ENCODE results near the gene DERA. TPM values are rescaled to one million over a fixed set of nuclear protein-coding genes. Genes with fewer than 3 reads are reported as not detected.

The DERA gene
- total RNA-seq, 4 donors from 2014 or later, result 54.1 to 74.3 (median 69.5) TPM

- WGBS, 2 donors, result 92 to 96% methylated on average over 1 of the region's 1 CpG
- Histone ChIP-seq H3K36me3 (no peaks in the 10 kb centered on the region), H3K4me1 (no peaks in the 10 kb centered on the region), H3K27ac (no peak overlapping the region), H3K9me3 (no peaks in the 10 kb centered on the region), H3K27me3 (no peaks in the 10 kb centered on the region), H3K4me3 (replicated peaks in 1 of 3) (no peak overlapping the region)
- TF ChIP-seq CTCF (IDR thresholded peaks at IDR 0.05) (no peak), POLR2A (IDR thresholded peaks at IDR 0.05) (no peak)
- DNase-seq, result no peak
- intact Hi-C loops (cut with DNase I), result no loop called here
Observed at GRCh38 chr12:16062611-16063010, 151.5 kb downstream of the DERA start.

- WGBS, 2 donors, result 93% methylated on average over 1 of the region's 1 CpG
- H3K4me3 ChIP-seq (replicated peaks in 1 of 3), result no peak overlapping the region
- no peak overlapping the region for H3K27ac ChIP-seq
- no peak for DNase-seq
- intact Hi-C loops (cut with DNase I), result no loop called here
- TF ChIP-seq CTCF (IDR thresholded peaks at IDR 0.05) (no peak), POLR2A (IDR thresholded peaks at IDR 0.05) (no peak)
- H3K36me3 ChIP-seq, result no peaks in the 10 kb centered on the region
- H3K27me3 ChIP-seq, result no peaks in the 10 kb centered on the region
- H3K4me1 ChIP-seq, result no peaks in the 10 kb centered on the region
- no peaks in the 10 kb centered on the region for H3K9me3 ChIP-seq
Observed at GRCh38 chr12:16063726-16064125, 152.6 kb downstream of the DERA start.

- no peak for DNase-seq
- Histone ChIP-seq H3K27me3 (no peaks in the 10 kb centered on the region), H3K9me3 (no peaks in the 10 kb centered on the region), H3K4me1 (no peaks in the 10 kb centered on the region), H3K4me3 (replicated peaks in 1 of 3) (no peak overlapping the region), H3K27ac (no peak overlapping the region), H3K36me3 (no peaks in the 10 kb centered on the region)
- intact Hi-C loops (cut with DNase I), result no loop called here
- 63 to 68% methylated on average over 5 of the region's 5 CpGs for WGBS, 2 donors
- TF ChIP-seq CTCF (IDR thresholded peaks at IDR 0.05) (no peak), POLR2A (IDR thresholded peaks at IDR 0.05) (no peak)
Observed at GRCh38 chr12:16070113-16070512, 159.0 kb downstream of the DERA start.

GRCh38 chr12:16072678-16073077 is 161.5 kb downstream of the DERA start:
- Histone ChIP-seq H3K4me1 (no peaks in the 10 kb centered on the region), H3K36me3 (no peaks in the 10 kb centered on the region), H3K27me3 (no peaks in the 10 kb centered on the region), H3K4me3 (replicated peaks in 1 of 3) (no peak overlapping the region), H3K9me3 (no peaks in the 10 kb centered on the region), H3K27ac (no peak overlapping the region)
- DNase-seq, result no peak
- TF ChIP-seq POLR2A (IDR thresholded peaks at IDR 0.05), result no peak
- TF ChIP-seq CTCF (IDR thresholded peaks at IDR 0.05), result no peak
- intact Hi-C loops (cut with DNase I), result no loop called here
- WGBS, 2 donors, result 77 to 83% methylated on average over 2 of the region's 2 CpGs

GRCh38 chr12:16074894-16075293 is 163.8 kb downstream of the DERA start:
- Histone ChIP-seq H3K27me3 (no peaks in the 10 kb centered on the region), H3K36me3 (no peaks in the 10 kb centered on the region), H3K27ac (no peak overlapping the region), H3K4me3 (replicated peaks in 1 of 3) (no peak overlapping the region), H3K9me3 (no peaks in the 10 kb centered on the region), H3K4me1 (no peaks in the 10 kb centered on the region)
- intact Hi-C loops (cut with DNase I), result no loop called here
- WGBS, 2 donors, result 79 to 85% methylated on average over 2 of the region's 2 CpGs
- no peak for DNase-seq
- no peak for TF ChIP-seq CTCF (IDR thresholded peaks at IDR 0.05)
- TF ChIP-seq POLR2A (IDR thresholded peaks at IDR 0.05), result no peak
